Stomach (tissue), 4 donors: Measurements from ENCODE around the gene FCHO1.

Source experiments
- POLR2A ChIP-seq, 4 donors: fragments of 450-650 bp; IDR thresholded peaks; one replicate each; pipeline ENCODE4 v1.6.1; 2016; ENCODE audit warnings: antibody characterized with exemption in 4 of 4, control low read depth in 2 of 4, mild to moderate bottlenecking in 1 of 4, moderate library complexity in 1 of 4
- TF ChIP-seq, protein P1 (sequence below), 7 experiments: fragments of 450-650 bp in 4 of 7; fragments of 200-600 bp in 3 of 7; sonication (generic) in 3 of 7; IDR thresholded peaks; one replicate each; pipeline ENCODE4 v1.5.1; 2016 to 2019; ENCODE audit warnings: antibody characterized with exemption in 7 of 7, control low read depth in 2 of 7, mild to moderate bottlenecking in 1 of 7

DNA sequence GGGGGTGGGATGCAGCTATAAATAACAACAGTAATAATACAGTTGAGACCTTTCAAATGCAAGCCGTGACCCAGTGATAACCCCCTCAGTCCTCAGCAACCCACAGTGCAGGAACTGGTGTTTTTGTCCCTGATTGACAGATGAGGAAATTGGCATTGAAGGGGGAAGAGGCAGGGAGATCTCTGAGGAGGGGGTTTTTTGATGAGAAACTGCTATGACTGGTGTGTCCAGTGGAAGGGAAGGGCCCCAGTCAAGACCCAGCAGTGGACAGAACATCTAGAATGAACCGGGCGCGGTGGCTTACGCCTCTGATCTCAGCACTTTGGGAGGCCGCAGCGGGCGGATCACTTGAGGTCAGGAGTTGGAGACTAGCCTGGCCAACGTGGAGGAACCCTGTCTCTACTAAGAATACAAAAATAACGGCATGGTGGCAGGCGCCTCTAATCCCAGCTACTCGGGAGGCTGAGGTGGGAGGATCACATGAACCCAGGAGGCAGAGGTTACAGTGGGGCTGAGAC lies 30.1 kb upstream of the FCHO1 start:
- TF ChIP-seq, protein P1, sequence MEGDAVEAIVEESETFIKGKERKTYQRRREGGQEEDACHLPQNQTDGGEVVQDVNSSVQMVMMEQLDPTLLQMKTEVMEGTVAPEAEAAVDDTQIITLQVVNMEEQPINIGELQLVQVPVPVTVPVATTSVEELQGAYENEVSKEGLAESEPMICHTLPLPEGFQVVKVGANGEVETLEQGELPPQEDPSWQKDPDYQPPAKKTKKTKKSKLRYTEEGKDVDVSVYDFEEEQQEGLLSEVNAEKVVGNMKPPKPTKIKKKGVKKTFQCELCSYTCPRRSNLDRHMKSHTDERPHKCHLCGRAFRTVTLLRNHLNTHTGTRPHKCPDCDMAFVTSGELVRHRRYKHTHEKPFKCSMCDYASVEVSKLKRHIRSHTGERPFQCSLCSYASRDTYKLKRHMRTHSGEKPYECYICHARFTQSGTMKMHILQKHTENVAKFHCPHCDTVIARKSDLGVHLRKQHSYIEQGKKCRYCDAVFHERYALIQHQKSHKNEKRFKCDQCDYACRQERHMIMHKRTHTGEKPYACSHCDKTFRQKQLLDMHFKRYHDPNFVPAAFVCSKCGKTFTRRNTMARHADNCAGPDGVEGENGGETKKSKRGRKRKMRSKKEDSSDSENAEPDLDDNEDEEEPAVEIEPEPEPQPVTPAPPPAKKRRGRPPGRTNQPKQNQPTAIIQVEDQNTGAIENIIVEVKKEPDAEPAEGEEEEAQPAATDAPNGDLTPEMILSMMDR (IDR thresholded peaks at IDR 0.05), result no peak
- TF ChIP-seq POLR2A (IDR thresholded peaks at IDR 0.05), result no peak
